Measurements from ENCODE around the gene ERP44.
"Not testable (repeated sequence)": the region's sequence is repeated elsewhere in the genome, so short reads cannot be mapped to it uniquely, and the experiment has no call there.

Gene ERP44

GRCh38 chr9:100064872-100065581 lies 33.8 kb downstream of the ERP44 start:
- H3K9me3 ChIP-seq (ENCODE audit: control insufficient read depth, low read depth, low read length) = no peaks in the 10 kb centered on the region
- no peaks in the 10 kb centered on the region for H3K27me3 ChIP-seq (ENCODE audit: control insufficient read depth, insufficient read depth, low read length)
- no peak overlapping the region for H3K27ac ChIP-seq (ENCODE audit: low read length)
- H3K4me3 ChIP-seq (ENCODE audit: low read length) = no peak overlapping the region
- H3K9ac ChIP-seq (ENCODE audit: low read length) = no peak overlapping the region
- H3K4me1 ChIP-seq (ENCODE audit: control insufficient read depth, low read depth, low read length) = peaks cover 17% of the 10 kb centered on the region
- no peaks in the 10 kb centered on the region for H3K36me3 ChIP-seq (ENCODE audit: control insufficient read depth, low read depth, low read length)

- Histone ChIP-seq H3K4me1 (ENCODE audit: control insufficient read depth, low read depth, low read length) (peaks cover 17% of the 10 kb centered on the region), H3K9ac (ENCODE audit: low read length) (no peak overlapping the region), H3K9me3 (ENCODE audit: control insufficient read depth, low read depth, low read length) (no peaks in the 10 kb centered on the region), H3K27ac (ENCODE audit: low read length) (no peak overlapping the region), H3K27me3 (ENCODE audit: control insufficient read depth, insufficient read depth, low read length) (no peaks in the 10 kb centered on the region), H3K36me3 (ENCODE audit: control insufficient read depth, low read depth, low read length) (no peaks in the 10 kb centered on the region), H3K4me3 (ENCODE audit: low read length) (peak overlapping the region; percentile 19)
Measured at GRCh38 chr9:100063185-100063584, 35.6 kb downstream of the ERP44 start.

DNA sequence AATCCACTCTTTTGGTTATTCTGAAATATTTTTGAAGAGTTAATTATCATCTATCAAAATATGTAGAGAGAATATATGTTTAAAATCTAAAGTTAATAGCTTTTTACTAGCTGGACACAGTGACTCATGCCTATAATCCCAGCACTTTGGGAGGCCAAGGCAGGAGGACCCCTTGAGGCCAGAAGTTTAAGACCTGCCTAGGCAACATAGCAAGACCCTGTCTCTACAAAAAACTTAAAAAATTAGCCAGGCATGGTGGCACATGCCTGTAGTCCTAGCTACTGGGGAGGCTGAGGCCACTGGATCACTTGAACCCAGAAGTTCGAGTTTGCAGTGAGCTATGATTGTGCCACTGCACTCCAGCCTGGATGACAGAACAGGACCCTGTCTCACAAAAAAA lies 36.1 kb downstream of the ERP44 start:
- not testable (repeated sequence) for H3K9me3 ChIP-seq (ENCODE audit: control insufficient read depth, low read depth, low read length); H3K9ac ChIP-seq (ENCODE audit: low read length); H3K36me3 ChIP-seq (ENCODE audit: control insufficient read depth, low read depth, low read length); H3K27ac ChIP-seq (ENCODE audit: low read length); H3K4me3 ChIP-seq (ENCODE audit: low read length); H3K27me3 ChIP-seq (ENCODE audit: control insufficient read depth, insufficient read depth, low read length)
- peaks cover 17% of the 10 kb centered on the region for H3K4me1 ChIP-seq (ENCODE audit: control insufficient read depth, low read depth, low read length)

DNA sequence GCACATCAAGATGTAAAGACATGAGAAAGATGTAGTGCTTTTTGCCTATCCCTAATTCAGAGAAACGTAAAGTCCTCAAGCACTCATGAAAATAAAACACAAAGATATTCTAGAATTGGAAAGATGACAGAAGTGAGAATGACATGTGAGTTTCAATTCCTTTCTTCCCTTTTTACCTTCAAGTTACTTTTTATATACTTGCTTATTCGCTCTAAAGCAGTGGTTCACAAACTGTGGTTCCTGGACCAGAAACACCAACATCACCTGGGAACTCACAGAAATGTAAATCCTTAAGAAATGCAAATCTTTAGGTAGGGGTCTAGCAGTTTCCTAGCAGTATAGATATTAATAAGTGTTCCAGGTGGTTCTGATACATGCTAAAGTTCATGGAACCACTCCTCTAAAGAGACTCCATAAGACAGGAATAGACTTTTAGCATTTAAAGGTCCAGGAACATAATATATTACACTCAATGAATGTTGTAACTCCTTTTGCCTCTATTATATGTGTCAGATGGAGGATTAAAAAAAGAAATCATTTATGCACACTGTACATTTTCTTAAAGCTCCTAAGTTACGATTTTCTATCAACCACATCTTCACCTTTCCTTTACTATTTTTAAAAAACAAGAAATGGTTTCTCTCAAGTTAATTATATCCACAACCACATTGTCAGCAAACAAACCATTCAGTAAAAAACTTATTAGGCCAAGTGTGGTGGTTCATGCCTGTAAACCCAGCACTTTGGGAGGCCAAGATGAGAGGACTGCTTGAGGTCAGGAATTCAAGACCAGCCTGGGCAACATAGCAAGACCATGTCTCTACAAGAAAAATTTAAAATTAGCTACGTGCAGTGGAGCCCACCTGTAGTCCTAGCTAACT lies 39.9 kb downstream of the ERP44 start:
- H3K4me3 ChIP-seq (ENCODE audit: low read length) = no peak overlapping the region
- no peak overlapping the region for H3K27ac ChIP-seq (ENCODE audit: low read length)
- H3K36me3 ChIP-seq (ENCODE audit: control insufficient read depth, low read depth, low read length) = no peaks in the 10 kb centered on the region
- no peak overlapping the region for H3K9ac ChIP-seq (ENCODE audit: low read length)
- no peaks in the 10 kb centered on the region for H3K9me3 ChIP-seq (ENCODE audit: control insufficient read depth, low read depth, low read length)
- peaks cover 10% of the 10 kb centered on the region for H3K4me1 ChIP-seq (ENCODE audit: control insufficient read depth, low read depth, low read length)
- no peaks in the 10 kb centered on the region for H3K27me3 ChIP-seq (ENCODE audit: control insufficient read depth, insufficient read depth, low read length)

DNA sequence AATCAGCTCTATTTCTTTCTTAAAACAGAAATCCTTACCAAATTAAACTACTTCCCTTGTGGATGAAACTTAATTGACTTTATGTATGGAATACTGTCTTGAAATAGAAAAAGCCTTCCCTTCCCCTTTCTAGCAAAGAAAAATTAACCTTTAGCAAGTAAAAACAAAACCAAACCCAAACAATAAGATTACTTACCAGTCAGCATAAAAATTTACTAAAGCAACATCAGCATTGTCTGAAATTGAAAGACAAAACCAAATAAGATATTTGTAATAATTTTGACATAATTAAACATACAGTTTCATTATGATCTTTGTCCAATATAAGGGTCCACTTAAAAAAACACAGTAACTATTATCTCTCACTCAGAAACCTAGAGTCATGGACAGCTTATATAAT lies 41.2 kb downstream of the ERP44 start:
- Histone ChIP-seq H3K27me3 (ENCODE audit: control insufficient read depth, insufficient read depth, low read length) (no peaks in the 10 kb centered on the region), H3K9me3 (ENCODE audit: control insufficient read depth, low read depth, low read length) (no peaks in the 10 kb centered on the region), H3K36me3 (ENCODE audit: control insufficient read depth, low read depth, low read length) (no peaks in the 10 kb centered on the region), H3K4me1 (ENCODE audit: control insufficient read depth, low read depth, low read length) (no peaks in the 10 kb centered on the region), H3K4me3 (ENCODE audit: low read length) (no peak overlapping the region), H3K27ac (ENCODE audit: low read length) (no peak overlapping the region), H3K9ac (ENCODE audit: low read length) (no peak overlapping the region)

DNA sequence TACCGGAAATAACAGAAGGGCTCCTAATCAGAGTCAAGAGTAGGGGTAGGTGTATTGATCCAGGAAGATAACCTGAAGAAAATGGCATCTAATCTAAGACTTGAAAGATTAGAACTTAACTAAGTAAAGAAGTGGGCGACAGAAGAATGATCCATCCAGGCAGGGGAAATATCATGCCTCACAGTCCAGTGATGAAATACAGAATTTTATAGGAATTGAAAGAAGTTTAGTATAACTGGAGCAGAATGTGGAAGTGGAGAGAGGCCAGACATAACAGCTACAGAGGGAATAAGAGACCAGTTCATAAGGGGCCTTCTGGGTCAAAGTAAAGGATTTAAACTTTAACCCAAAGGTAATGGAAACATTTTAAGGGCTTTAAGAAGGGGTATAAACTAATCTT lies 42.2 kb downstream of the ERP44 start:
- Histone ChIP-seq H3K27me3 (ENCODE audit: control insufficient read depth, insufficient read depth, low read length) (no peaks in the 10 kb centered on the region), H3K4me1 (ENCODE audit: control insufficient read depth, low read depth, low read length) (no peaks in the 10 kb centered on the region), H3K36me3 (ENCODE audit: control insufficient read depth, low read depth, low read length) (no peaks in the 10 kb centered on the region), H3K4me3 (ENCODE audit: low read length) (no peak overlapping the region), H3K9ac (ENCODE audit: low read length) (no peak overlapping the region), H3K9me3 (ENCODE audit: control insufficient read depth, low read depth, low read length) (no peaks in the 10 kb centered on the region), H3K27ac (ENCODE audit: low read length) (no peak overlapping the region)

- Histone ChIP-seq H3K4me1 (ENCODE audit: control insufficient read depth, low read depth, low read length) (no peaks in the 10 kb centered on the region), H3K27me3 (ENCODE audit: control insufficient read depth, insufficient read depth, low read length) (no peaks in the 10 kb centered on the region), H3K36me3 (ENCODE audit: control insufficient read depth, low read depth, low read length) (peaks cover 3% of the 10 kb centered on the region), H3K9ac (ENCODE audit: low read length) (no peak overlapping the region), H3K4me3 (ENCODE audit: low read length) (no peak overlapping the region), H3K9me3 (ENCODE audit: control insufficient read depth, low read depth, low read length) (no peaks in the 10 kb centered on the region), H3K27ac (ENCODE audit: low read length) (no peak overlapping the region)
Measured at GRCh38 chr9:100052375-100052774, 46.4 kb downstream of the ERP44 start.

DNA sequence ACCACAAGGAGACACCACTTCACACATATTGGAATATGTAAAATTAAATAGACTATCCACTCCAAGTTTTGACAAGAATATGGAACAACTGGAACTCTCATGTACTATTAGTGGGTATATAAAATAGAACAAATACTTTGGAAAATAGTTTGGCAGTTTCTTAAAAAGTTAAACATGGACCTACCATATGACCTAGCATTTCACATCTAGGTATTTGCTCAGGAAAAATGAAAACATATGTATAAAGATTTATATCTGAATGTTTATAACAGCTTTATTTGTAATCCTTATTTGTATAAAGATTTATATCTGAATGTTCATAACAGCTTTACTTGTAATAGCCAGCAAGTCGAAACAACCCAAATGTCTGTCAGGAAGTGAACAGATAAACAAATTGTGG lies 49.2 kb downstream of the ERP44 start:
- H3K9me3 ChIP-seq (ENCODE audit: control insufficient read depth, low read depth, low read length) = no peaks in the 10 kb centered on the region
- peaks cover 3% of the 10 kb centered on the region for H3K36me3 ChIP-seq (ENCODE audit: control insufficient read depth, low read depth, low read length)
- no peak overlapping the region for H3K27ac ChIP-seq (ENCODE audit: low read length)
- H3K4me3 ChIP-seq (ENCODE audit: low read length) = no peak overlapping the region
- H3K9ac ChIP-seq (ENCODE audit: low read length) = no peak overlapping the region
- H3K27me3 ChIP-seq (ENCODE audit: control insufficient read depth, insufficient read depth, low read length) = no peaks in the 10 kb centered on the region
- no peaks in the 10 kb centered on the region for H3K4me1 ChIP-seq (ENCODE audit: control insufficient read depth, low read depth, low read length)

GRCh38 chr9:100038472-100038871 lies 60.3 kb downstream of the ERP44 start:
- Histone ChIP-seq H3K27ac (ENCODE audit: low read length) (no peak overlapping the region), H3K9ac (ENCODE audit: low read length) (no peak overlapping the region), H3K36me3 (ENCODE audit: control insufficient read depth, low read depth, low read length) (no peaks in the 10 kb centered on the region), H3K4me3 (ENCODE audit: low read length) (no peak overlapping the region), H3K27me3 (ENCODE audit: control insufficient read depth, insufficient read depth, low read length) (no peaks in the 10 kb centered on the region), H3K9me3 (ENCODE audit: control insufficient read depth, low read depth, low read length) (no peaks in the 10 kb centered on the region), H3K4me1 (ENCODE audit: control insufficient read depth, low read depth, low read length) (no peaks in the 10 kb centered on the region)

DNA sequence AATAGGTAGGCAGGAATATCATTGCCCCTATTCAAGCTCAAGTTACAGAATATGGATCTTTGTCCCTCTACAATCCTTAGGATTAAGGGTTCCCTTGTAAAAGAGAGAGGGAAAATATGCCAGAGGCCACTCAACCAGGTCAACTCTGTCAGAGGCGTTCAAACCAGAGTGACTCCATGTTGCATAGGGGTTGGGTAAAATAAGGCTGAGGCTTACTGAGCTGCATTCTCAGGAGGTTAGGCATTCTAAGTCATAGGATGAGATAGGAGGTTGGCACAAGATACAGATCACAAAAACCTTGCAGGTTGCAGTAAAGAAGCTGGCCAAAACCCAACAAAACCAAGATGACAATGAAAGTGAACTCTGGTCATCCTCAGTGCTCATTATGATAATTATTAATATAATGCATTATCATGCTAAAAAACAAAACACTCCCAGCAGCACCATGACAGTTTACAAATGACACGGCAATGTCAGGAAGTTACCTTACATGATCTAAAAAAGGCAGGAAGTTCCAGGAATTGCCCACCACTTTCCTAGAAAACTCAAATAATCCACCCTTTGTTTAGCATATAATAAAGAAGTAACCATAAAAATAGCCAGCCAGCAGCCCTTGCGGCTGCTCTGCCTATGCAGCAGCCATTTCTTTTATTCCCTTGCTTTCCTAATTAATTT lies 64.8 kb downstream of the ERP44 start:
- H3K27ac ChIP-seq (ENCODE audit: low read length) = no peak overlapping the region
- H3K27me3 ChIP-seq (ENCODE audit: control insufficient read depth, insufficient read depth, low read length) = no peaks in the 10 kb centered on the region
- H3K9me3 ChIP-seq (ENCODE audit: control insufficient read depth, low read depth, low read length) = no peaks in the 10 kb centered on the region
- H3K4me3 ChIP-seq (ENCODE audit: low read length) = no peak overlapping the region
- H3K36me3 ChIP-seq (ENCODE audit: control insufficient read depth, low read depth, low read length) = no peaks in the 10 kb centered on the region
- H3K4me1 ChIP-seq (ENCODE audit: control insufficient read depth, low read depth, low read length) = no peaks in the 10 kb centered on the region
- no peak overlapping the region for H3K9ac ChIP-seq (ENCODE audit: low read length)

- Histone ChIP-seq H3K27ac (ENCODE audit: low read length) (no peak overlapping the region), H3K4me1 (ENCODE audit: control insufficient read depth, low read depth, low read length) (no peaks in the 10 kb centered on the region), H3K4me3 (ENCODE audit: low read length) (no peak overlapping the region), H3K9ac (ENCODE audit: low read length) (no peak overlapping the region), H3K36me3 (ENCODE audit: control insufficient read depth, low read depth, low read length) (no peaks in the 10 kb centered on the region), H3K9me3 (ENCODE audit: control insufficient read depth, low read depth, low read length) (no peaks in the 10 kb centered on the region), H3K27me3 (ENCODE audit: control insufficient read depth, insufficient read depth, low read length) (no peaks in the 10 kb centered on the region)
Measured at GRCh38 chr9:100030548-100030947, 68.3 kb downstream of the ERP44 start.

All from iPS-18a (cell line).